Transverse colon (tissue), 3 donors: ENCODE measurements around the gene VGLL4.

Experiments used
- POLR2A ChIP-seq: fragments of 450-650 bp; IDR thresholded peaks from one replicate; pipeline ENCODE4 v1.6.1; 2016; ENCODE audit warnings: antibody characterized with exemption, mild to moderate bottlenecking, moderate library complexity
- TF ChIP-seq, protein P1 (sequence below), 5 experiments: fragments of 200-600 bp in 3 of 5; fragments of 450-650 bp in 2 of 5; sonication (generic) in 3 of 5; IDR thresholded peaks; 1 replicate in 2 of 5; 2 replicates in 3 of 5; pipeline ENCODE4 v1.5.1; 2016 to 2017; ENCODE audit warnings: antibody characterized with exemption in 5 of 5, inconsistent platforms in 3 of 5, mild to moderate bottlenecking in 2 of 5, moderate library complexity in 1 of 5

DNA sequence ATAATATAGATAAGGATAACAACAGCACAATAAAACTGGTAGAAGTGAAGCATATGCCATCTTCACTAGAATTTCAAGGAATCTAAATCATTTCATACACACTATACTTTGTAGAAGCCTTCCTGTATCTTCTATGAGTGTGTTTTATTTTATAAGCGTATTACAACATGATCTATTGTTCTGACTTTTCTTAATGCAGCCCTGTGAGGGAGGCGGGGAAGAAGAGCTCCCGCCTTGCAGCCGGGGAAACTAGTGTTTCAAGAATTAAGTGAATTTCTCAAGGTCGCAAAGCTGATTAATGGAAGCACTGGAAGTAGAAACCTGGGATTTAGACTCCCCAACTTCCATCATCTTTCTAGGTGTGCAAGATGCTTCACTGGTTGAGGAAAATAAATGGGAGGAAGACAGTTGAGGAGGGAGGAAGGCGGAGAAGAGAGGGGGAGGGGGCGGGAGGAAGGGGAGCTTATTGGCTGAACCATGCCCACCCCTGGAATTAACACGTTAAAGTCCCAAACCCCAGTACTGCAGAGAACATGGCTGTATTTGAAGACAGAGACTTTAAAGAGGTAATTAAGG, 32.9 kb downstream of the VGLL4 start:
- TF ChIP-seq, protein P1, sequence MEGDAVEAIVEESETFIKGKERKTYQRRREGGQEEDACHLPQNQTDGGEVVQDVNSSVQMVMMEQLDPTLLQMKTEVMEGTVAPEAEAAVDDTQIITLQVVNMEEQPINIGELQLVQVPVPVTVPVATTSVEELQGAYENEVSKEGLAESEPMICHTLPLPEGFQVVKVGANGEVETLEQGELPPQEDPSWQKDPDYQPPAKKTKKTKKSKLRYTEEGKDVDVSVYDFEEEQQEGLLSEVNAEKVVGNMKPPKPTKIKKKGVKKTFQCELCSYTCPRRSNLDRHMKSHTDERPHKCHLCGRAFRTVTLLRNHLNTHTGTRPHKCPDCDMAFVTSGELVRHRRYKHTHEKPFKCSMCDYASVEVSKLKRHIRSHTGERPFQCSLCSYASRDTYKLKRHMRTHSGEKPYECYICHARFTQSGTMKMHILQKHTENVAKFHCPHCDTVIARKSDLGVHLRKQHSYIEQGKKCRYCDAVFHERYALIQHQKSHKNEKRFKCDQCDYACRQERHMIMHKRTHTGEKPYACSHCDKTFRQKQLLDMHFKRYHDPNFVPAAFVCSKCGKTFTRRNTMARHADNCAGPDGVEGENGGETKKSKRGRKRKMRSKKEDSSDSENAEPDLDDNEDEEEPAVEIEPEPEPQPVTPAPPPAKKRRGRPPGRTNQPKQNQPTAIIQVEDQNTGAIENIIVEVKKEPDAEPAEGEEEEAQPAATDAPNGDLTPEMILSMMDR (IDR thresholded peaks at IDR 0.05): no peak
- no peak for TF ChIP-seq POLR2A
